WERI-Rb-1 (cell line): Measurements from ENCODE around the gene RNU1-2.

ENCODE experiments used
- DNase-seq: peaks from one replicate; pipeline ENCODE4 v3.0.0-alpha.2; 2020
- H3K27ac ChIP-seq: fragments of 250-450 bp; sonication (Bioruptor Pico); 2 replicates; pipeline ENCODE4 v1.5.1; 2020; ENCODE audit warnings: mild to moderate bottlenecking, moderate library complexity
- H3K27me3 ChIP-seq: fragments of 250-450 bp; sonication (Bioruptor Pico); 2 replicates; pipeline ENCODE4 v1.5.1; 2021; ENCODE audit warnings: mild to moderate bottlenecking, low read depth, moderate library complexity; ENCODE audit not compliant: insufficient read depth, severe bottlenecking
- H3K36me3 ChIP-seq: fragments of 250-450 bp; sonication (Bioruptor Pico); 2 replicates; pipeline ENCODE4 v1.5.1; 2020; ENCODE audit warnings: mild to moderate bottlenecking, moderate library complexity
- H3K4me3 ChIP-seq: 2 replicates; pipeline ENCODE4 v1.5.1; 2011; ENCODE audit warnings: low read depth, mild to moderate bottlenecking, control low read depth, low read length
- H3K9me3 ChIP-seq: fragments of 250-450 bp; sonication (Bioruptor Pico); 2 replicates; pipeline ENCODE4 v1.5.1; 2021; ENCODE audit warnings: mild to moderate bottlenecking, moderate library complexity; ENCODE audit not compliant: severe bottlenecking
- CTCF ChIP-seq: IDR thresholded peaks from 2 replicates; pipeline ENCODE4 v1.5.1; 2011; ENCODE audit warnings: low read depth, mild to moderate bottlenecking, control low read depth, inconsistent platforms, low read length

Gene RNU1-2

GRCh38 chr1:16903458-16903796 is 7.6 kb downstream of the RNU1-2 start:
- H3K9me3 ChIP-seq = peaks cover 3% of the 10 kb centered on the region
- H3K27ac ChIP-seq = peak overlapping the region; percentile 100
- H3K4me3 ChIP-seq = peak overlapping the region; percentile 53

GRCh38 chr1:16904560-16905109 is 8.9 kb downstream of the RNU1-2 start:
- TF ChIP-seq CTCF = no peak
- Histone ChIP-seq H3K9me3 (peaks cover 3% of the 10 kb centered on the region), H3K27ac (peak overlapping the region; percentile 100), H3K4me3 (peak overlapping the region; percentile 53), H3K36me3 (no peaks in the 10 kb centered on the region; the same call in 1 of the 2 replicates), H3K27me3 (peaks cover 4% of the 10 kb centered on the region)
- DNase-seq = peak; percentile 99

More at GRCh38 chr1:16903458-16903796, 7.6 kb downstream of the RNU1-2 start:
- no peak for DNase-seq
- peaks cover 4% of the 10 kb centered on the region for H3K27me3 ChIP-seq
- H3K36me3 ChIP-seq = no peaks in the 10 kb centered on the region; the same call in 1 of the 2 replicates
- TF ChIP-seq CTCF = no peak

GRCh38 chr1:16905110-16905867 is 9.5 kb downstream of the RNU1-2 start:
- H3K36me3 ChIP-seq = no peaks in the 10 kb centered on the region; the same call in 1 of the 2 replicates
- peak overlapping the region; percentile 53 for H3K4me3 ChIP-seq
- no peak for TF ChIP-seq CTCF
- H3K27ac ChIP-seq = peak overlapping the region; percentile 100
- peaks cover 4% of the 10 kb centered on the region for H3K27me3 ChIP-seq
- peak; percentile 81 for DNase-seq
- peaks cover 3% of the 10 kb centered on the region for H3K9me3 ChIP-seq

GRCh38 chr1:16905868-16906702 is 10.3 kb downstream of the RNU1-2 start:
- H3K27me3 ChIP-seq = peaks cover 4% of the 10 kb centered on the region
- H3K9me3 ChIP-seq = peaks cover 3% of the 10 kb centered on the region
- no peak for DNase-seq
- no peak for TF ChIP-seq CTCF
- peak overlapping the region; percentile 100 for H3K27ac ChIP-seq
- no peaks in the 10 kb centered on the region; the same call in 1 of the 2 replicates for H3K36me3 ChIP-seq
- H3K4me3 ChIP-seq = 0 out of 2 replicates have a peak overlapping the region, but pooled peaks have one; percentile 53

GRCh38 chr1:16906873-16907272 is 11.1 kb downstream of the RNU1-2 start:
- H3K27me3 ChIP-seq = peaks cover 4% of the 10 kb centered on the region
- no peak overlapping the region for H3K27ac ChIP-seq
- H3K36me3 ChIP-seq = no peaks in the 10 kb centered on the region; the same call in 1 of the 2 replicates
- no peak for TF ChIP-seq CTCF
- no peak overlapping the region for H3K4me3 ChIP-seq
- peaks cover 3% of the 10 kb centered on the region for H3K9me3 ChIP-seq
- no peak for DNase-seq
